HG03571 (cell line): ENCODE data around the gene IMMP2L.
A peak's percentile ranks its signal among the peaks of the same experiment; 100 is the strongest.

Source experiments
- ATAC-seq: cut with Tn5 transposase; IDR thresholded peaks from one replicate; pipeline ENCODE4 v1.9.1; 2021; ENCODE audit not compliant: unreplicated experiment

IMMP2L gene

DNA sequence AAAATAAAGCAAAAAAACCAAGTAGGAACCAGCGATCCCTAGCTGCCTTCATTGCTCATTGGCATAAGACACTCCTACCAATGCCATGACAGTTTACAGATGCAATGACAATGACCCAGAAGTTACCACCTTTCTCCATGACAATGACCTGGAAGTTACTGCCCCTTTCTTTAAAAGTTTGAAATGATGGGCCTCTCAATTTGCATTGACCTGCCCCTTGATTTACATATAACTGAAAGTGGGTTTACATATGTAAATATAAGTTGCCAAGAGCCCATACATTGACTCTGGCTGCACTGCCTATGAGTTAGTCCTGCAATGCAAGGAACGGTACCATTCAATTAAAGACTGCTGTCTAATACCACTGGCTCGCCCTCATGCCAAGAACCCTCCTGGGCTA, 712.1 kb downstream of the IMMP2L start:
- ATAC-seq: no peak

DNA sequence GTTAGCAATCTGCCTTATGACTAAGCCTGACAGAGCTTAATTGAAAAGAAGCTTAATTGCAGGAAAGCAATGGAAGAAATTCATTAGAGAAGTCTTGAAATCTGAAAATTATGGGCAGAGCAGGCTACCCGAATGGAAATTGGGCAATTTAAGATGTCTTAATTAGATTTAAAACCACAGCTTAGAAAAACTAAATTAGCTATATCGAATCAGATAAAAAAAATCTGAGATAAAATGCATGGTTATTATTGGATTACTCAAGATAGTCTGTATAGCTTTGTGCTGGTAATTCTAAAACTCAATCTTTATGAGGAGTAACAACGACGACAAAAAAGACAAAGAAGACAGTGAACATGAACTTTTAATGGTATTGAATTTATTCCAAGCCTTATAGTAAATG, 719.5 kb downstream of the IMMP2L start:
- no peak for ATAC-seq

DNA sequence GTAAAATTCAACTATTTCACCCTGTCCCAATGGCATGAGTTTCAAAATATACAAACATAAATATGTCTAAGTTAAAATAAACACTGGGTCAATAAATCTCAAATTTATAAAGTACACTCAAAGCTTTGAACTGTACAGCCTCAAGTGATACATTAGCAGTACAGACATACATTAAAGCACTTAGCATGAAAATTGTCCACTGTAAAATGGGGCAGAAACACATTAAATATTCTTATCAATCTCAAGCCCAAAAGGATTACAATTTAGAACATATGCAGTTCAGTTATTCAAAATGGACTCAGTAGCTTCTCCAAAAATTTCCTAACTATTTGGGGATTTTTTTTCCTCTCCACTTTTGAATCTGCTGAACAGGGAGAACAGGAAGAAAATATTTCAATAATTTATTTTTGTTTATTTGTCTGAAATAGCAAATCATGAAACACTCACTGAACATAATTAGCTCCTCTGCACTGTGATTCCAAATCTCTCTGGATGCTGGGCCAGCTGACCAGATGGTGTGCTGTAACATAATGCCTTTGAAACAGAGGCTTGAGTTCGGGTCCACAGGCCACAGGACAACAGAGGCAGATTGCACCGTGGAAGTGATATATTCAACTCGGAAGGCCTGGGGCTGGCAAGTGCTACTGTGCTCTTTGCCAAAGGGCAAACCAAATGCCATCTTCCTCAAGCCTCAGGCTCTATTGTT, 720.3 kb downstream of the IMMP2L start:
- no peak for ATAC-seq

DNA sequence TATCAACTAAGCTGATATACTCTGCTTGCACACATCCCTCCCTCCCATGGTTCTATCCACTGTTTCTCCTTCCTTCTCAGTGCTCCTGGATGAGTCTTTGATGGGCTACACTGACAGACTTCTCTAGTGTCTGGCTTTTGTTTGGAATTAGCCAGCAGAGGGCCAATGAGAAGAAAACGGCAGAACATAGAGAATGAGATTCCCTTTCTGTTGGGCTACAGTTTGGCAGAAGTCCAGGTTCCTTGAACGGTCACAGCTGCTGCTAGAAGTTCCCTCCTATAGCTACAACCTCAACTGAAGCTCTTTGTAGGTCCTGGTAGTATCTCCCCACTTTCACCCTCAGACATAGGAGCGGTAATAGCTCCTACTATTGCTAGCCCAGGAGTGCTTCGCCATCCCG, 722.4 kb downstream of the IMMP2L start:
- ATAC-seq: no peak

DNA sequence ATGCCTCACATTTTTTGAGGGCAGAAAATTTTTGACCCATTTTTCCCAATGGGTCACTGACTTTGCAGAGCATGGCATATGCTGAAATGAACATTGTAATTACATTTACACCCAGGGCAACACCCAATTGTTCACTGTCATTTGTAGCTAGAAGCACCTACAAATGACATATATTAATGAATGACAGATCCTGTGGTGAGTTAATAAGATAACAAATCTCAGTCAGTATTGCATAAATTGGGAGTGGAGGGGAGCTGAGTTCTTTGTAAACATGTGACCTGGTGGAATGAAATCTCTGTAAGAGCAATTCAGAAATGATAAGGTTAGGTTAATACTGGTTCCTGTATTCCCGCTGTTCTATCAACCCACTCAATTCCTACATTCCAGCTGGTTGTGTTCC, 726.4 kb downstream of the IMMP2L start:
- no peak for ATAC-seq

DNA sequence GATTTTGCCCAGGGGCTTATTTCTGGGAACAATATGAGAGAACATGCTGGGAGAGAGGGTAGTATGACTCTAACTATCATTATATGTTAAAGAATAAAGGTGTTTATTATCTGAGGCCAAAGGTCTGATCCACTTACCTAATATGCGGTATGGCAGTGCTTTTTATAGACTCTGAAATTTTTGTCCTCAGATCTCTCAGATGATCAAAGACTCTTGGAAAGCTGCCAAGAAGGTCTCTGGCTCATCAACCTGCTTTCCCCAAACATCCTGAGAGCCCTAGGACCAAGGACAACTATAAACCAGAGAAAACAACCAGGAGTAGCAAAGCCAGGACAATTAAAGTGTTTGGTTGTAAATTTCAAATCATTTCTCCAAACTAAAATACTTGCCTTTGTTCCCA, 727.1 kb downstream of the IMMP2L start:
- no peak for ATAC-seq

DNA sequence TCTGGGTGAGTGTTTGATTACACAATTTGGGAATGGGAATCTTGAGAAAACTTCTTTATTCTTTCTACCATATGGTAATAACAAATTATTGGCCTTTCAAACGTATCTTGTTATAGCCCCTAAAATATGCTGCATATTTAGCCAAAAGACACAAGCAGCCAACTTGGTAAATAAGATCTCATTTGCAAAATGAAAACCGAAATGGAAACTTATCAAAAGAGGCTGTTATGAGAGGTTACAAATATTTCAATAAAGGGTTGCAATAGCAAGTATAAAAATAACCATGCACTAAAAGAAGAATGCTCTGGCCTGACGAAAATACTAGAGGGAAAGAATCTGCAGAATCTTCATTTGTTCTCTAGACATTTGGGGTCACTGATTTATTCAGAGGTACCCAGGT, 730.9 kb downstream of the IMMP2L start:
- no peak for ATAC-seq

DNA sequence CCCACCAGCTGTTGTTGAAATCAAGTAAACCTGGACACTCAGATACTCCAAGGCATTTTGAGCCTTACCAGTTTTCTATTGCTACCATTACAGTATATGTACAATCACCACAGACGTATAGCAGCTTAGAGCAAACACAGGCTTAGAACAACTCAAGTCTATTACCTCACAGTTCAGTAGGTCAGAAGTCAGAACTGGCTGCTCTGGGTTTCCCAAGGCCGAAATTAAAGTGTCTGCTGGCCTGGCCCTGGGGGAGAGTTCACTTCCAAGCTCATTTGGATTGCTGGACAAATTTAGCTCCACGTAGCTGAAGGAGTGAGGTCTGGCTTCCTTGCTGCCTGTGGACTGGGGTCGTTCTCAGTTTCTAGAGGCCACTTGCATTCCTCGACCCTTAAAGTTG, 731.5 kb downstream of the IMMP2L start:
- no peak for ATAC-seq

DNA sequence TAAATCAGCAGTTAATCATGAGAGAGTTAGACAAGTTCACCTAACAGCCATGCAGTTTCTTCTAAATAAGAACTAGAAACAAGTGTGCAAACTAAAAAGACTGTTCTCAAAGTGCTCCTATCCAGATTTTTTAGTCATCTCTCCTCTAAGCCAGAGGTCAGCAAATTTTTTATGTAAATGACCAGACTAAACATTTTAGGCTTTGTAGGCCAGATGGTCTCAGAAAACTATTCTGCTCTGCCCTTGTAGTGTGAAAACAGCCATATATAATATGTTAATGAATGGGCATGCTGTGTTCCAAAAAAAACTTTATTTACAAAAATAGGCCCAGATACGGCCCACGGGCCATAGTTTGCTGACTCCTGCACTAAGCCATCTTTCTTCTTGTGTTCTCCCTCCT, 734.4 kb downstream of the IMMP2L start:
- no peak for ATAC-seq

DNA sequence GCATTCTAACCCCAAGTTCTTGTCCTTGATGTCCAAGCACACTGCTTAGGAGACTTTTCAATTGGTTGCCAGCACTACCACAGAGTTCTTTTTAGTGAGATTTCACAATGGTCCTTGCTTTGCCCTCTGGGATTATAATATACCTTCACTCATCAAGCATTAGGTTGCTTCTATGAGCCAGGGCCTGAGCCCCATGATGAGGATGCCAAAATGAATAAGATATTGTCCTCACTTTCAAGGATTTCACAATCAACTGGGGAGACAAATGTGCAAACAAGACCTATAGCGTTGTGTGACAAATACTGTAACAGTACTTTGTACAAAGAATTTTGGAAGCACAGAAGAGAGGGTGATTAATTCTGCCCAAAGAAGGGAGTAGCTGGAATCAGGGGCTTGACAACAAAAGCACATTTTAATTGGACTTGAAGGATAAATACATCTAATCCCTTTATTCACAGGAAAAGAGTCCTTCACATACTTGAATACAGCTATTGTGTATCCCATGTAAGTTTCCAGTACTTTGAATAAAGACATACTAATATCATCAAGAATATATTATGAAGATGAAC, 734.9 kb downstream of the IMMP2L start:
- no peak for ATAC-seq

DNA sequence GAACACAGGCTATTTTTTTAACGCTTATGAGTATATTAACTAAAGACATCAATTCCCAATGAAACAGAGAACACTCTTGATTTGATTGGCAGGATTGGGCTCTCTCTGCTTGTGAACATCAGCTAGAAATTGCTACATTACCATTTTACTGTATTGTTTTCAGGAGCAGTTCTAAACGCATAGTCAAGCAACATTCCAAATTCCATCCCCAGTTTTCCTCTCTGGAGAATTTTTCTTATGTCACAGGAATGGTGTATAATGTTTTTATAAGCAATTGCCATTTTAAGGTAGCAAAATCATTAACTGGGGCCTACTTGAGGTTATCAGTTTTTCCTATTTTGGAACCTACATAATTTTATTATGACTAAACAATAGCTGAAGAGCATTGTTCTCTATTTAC, 748.3 kb downstream of the IMMP2L start:
- no peak for ATAC-seq

DNA sequence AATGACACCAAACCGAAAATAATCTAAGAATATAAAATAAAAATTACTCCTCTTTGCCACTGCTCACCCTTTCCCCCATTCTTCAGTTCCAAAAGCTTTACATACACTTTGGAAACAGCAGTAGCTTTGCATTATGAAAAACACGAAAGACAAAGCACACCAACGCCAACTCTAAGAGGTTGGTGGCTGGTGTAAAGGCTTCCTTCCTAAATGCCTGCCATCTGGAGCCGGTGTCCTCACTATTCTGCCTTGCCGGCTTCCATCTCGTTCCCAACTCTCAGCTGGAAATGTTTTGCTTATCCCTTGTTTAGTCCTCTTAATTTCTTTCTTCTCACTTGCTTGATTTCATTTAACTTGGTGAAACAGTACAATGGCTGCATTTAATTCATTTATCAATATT, 752.5 kb downstream of the IMMP2L start:
- no peak for ATAC-seq

DNA sequence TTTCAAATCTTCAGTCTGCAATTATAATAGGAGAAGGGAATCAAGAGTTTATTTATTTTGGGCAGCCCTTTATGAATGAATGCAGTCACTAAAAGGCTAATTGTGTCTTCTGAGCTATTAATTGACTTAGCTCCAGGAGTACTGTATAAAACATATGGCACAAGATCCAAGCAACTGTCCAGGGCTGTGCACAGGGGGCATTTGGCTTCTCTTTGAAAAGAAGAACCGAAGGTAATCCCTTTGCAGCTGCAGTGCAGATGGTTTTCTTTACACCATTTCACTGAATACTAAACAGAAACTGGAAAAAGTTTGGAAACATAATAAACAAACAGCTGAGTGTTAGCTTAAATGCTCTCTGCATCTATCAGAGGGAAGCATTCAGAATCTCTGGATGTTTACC, 753.9 kb downstream of the IMMP2L start:
- no peak for ATAC-seq

DNA sequence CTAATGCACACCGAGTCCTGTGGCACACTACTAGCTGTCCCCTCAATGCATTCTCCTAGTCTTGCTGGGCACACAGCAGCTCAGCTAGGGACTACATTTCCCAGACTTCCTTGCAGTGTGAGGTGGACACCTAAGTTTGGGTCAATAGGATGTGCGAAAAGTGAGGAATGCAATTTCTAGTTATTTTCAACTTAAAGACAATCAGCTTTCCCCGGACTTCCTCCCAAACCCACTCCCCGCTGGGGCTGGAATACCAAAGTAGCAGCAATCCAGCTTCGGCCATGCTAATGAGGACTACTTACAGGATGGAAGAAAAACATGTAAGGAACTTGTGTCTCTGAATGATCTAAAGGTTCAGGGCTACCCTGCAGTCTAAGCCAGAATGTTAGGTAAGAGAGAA, 757.8 kb downstream of the IMMP2L start:
- no peak for ATAC-seq

DNA sequence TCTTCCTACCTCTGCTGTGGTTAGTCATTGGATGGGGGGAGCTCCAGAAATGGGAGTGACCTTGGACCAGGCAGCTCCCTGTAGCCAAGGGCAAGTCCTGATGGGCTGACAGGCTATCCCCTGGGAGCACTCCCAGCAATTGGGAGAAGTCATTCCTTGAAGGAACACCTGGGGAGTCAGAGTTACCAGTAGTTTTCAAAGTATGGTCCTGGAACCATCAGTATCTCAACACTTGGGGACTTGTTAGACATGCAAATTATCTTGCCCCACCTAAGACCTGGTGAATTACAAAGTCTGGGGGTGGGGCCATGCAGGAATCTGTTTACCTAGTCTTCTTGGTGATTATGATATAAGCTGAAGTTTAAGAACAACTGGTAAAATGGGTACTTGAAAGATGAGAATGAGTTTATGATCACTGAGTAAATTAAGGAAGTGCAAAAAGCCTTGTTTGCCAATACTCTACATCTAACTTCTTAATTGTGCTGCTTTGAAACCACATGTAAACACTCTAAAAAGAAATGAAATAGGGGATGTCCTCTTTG, 758.6 kb downstream of the IMMP2L start:
- ATAC-seq: no peak

DNA sequence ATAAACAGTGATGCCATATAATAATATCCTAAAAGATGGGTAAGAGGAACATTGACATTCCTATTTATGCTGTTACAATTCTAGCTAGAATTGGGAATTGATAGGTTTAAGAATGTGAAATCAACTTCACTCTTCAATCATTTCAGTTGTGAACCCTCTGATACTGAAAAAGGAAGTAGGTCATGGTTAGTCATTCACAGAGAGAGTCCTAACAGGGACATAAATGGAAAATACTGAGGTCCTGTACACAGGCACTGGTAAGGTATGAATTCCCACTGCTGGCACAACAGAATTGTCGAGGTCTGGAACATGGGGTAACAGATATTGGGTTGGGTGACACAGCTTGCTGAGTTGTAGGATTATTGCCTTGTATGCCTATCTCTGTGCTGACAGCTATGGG, 760.8 kb downstream of the IMMP2L start:
- peak; percentile 83 for ATAC-seq

DNA sequence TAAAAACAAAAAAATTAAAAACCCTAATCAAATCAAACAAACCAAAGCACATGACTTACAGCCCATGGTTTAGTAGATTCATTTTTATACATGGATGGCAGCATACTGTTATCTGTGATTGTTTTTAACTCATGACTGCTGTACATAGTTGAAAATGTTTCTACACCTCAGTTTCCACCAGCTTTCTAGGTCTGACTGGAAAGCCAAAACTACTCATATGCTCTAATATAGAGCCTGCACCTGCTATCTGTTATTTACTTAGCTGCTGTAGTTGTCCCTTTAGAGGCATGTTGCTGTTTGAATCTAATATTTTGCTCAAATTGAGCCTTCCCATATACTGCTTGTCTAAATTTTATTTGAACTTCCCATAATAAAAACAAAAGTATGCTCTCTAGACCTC, 761.3 kb downstream of the IMMP2L start:
- ATAC-seq: no peak

DNA sequence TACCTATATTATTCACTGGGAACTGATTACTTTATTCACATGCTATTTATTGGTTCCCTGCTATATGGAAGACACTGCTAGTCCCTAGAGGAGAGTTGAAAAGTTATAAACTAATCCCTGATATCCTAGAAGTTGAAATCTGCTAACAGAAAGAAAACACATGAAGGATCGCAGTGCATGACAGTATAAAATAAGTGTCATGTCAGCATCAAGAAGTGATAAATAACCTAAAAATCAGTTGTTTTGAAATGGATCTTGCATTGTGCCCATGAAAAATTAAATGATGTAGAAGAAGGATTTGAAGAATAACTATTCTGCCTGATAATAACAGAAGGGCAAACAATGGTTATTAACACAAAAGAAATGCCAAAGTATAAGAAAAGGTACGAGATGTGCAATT, 764.6 kb downstream of the IMMP2L start:
- no peak for ATAC-seq

DNA sequence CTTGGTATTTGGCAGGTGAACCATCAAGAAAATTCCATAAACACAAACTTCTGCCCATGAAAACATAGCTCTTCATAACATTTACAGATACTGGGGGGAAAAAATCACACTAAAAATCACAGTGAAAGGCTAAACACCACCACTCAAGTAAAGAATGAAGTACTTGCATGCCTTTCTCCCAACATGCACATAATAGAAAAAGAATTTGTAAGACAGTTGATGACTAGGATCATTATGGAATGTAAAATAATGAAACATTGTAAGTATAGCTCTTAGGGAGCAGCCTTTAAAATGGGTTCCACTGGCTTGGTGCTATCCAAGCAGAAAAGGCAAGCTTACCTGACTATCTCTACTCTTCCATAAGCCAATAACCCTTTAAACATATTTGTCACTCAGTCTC, 771.3 kb downstream of the IMMP2L start:
- no peak for ATAC-seq

DNA sequence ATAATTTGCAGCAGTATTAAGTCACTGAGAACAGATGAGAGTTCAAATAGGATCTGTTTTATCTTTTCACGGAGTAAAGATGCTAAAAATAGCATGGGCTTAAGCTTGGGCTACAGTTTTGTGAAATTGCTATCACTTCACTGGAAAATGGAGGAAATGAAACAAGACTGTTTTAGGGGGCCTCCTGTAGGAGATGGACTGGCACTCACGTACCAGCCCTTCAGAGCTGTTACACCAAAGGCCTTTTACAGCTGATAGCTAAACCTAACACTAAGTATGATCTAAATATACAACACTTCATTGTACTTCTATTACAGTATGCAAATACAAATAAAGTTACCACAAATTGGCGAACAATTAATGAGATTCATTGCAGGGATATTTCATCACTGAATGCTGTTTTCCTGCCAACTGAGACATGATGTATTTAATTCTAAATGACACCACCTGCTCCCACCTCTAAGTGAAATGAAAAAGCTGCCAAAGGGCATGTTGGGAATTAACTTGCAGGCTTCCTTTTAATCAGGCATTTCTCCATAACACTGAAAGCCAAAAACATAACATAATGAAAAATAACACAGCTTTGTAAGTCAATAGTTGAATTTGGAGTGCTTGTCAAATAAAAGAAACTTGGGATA, 775.8 kb downstream of the IMMP2L start:
- ATAC-seq: no peak

DNA sequence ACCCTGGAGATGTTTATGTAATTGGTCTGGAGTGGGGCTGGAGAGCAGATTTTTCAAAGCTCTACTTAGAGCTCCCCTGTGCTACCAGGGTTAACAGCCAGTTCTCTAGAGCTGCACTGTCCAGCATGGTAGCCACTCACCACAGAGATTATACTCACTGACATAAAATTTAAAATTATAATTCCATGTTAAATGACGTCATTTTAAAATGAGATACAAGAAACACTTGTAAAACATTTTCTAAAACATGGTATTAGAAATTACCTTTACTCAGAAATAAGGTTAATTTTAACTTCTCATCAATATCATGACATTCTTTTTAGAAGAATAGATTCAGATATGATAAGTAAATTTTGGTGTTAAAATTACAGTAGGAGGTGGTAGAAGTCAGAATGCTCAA, 777.5 kb downstream of the IMMP2L start:
- ATAC-seq: no peak

DNA sequence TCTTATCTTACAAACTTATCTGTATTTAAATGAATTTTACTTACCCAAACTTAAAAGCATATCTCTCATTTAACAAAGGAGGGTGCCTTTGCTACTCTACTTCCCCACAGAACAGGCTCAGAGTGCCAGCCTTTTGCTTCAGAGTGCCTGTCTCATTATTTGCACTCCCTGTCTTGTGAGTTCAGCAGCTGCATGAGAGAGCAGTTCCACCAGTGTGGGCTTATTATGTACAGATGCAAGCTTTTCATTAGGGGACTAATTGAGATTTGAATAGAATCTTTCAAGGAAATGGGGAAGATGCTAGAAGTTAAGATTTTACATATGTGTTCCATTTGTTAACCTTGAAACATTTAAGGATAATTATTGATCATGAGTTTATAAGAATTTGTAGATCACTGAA, 781.6 kb downstream of the IMMP2L start:
- ATAC-seq: no peak
